K562 (cell line): ENCODE data around the gene TRIM47. TPM values are rescaled to one million over a fixed set of nuclear protein-coding genes. Genes with fewer than 3 reads are reported as not detected.
A peak's percentile ranks its signal among the peaks of the same experiment; 100 is the strongest.

ENCODE experiments used
- ASH1L ChIP-seq: fragments of 450-650 bp; IDR thresholded peaks from 2 replicates; pipeline ENCODE4 v1.6.1; 2018; ENCODE audit warnings: borderline replicate concordance, mild to moderate bottlenecking, low read depth; ENCODE audit not compliant: partially characterized antibody
- ATF1 ChIP-seq, 2 experiments: fragments of 450-650 bp in 1 of 2; IDR thresholded peaks; 2 replicates each; pipeline ENCODE4 v1.6.1; 2016; ENCODE audit warnings: missing compliant biosample characterization in 1 of 2, missing genetic modification characterization in 1 of 2
- BDP1 ChIP-seq: IDR thresholded peaks from 3 replicates; pipeline ENCODE4 v1.6.1; 2011; ENCODE audit not compliant: insufficient read length, insufficient read depth
- CC2D1A ChIP-seq: fragments of 450-650 bp; IDR thresholded peaks from 2 replicates; pipeline ENCODE4 v1.6.1; 2017; ENCODE audit warnings: mild to moderate bottlenecking
- CHD1 ChIP-seq: fragments of 200-600 bp; sonication (generic); IDR thresholded peaks from one replicate; pipeline ENCODE4 v1.6.1; 2012; ENCODE audit warnings: mild to moderate bottlenecking, moderate library complexity, low read length, inconsistent platforms
- CREM ChIP-seq: IDR thresholded peaks from 2 replicates; pipeline ENCODE4 v1.6.1; 2014; ENCODE audit warnings: antibody characterized with exemption, low read depth
- E2F4 ChIP-seq: sonication (generic); formaldehyde crosslinking; IDR thresholded peaks from 2 replicates; pipeline ENCODE4 v1.8.0; 2022; ENCODE audit warnings: mild to moderate bottlenecking, low read depth, missing genetic modification reagents
- ELF2 ChIP-seq: fragments of 250-450 bp; sonication (Bioruptor Pico); IDR thresholded peaks from 2 replicates; pipeline ENCODE4 v1.5.0; 2021; ENCODE audit warnings: mild to moderate bottlenecking
- EP400 ChIP-seq: fragments of 450-650 bp; IDR thresholded peaks from 2 replicates; pipeline ENCODE4 v1.6.1; 2017; ENCODE audit warnings: antibody characterized with exemption, mild to moderate bottlenecking, moderate library complexity
- ESRRB ChIP-seq: fragments of 250-450 bp; sonication (Bioruptor Pico); IDR thresholded peaks from 2 replicates; pipeline ENCODE4 v1.5.0; 2020; ENCODE audit warnings: mild to moderate bottlenecking, moderate library complexity, borderline replicate concordance
- HCFC1 ChIP-seq: IDR thresholded peaks from 2 replicates; pipeline ENCODE4 v1.6.1; 2012; ENCODE audit warnings: low read depth, low read length, improper control_type of control experiment
- HDAC8 ChIP-seq: fragments of 450-650 bp; IDR thresholded peaks from 2 replicates; pipeline ENCODE4 v1.6.1; 2016; ENCODE audit warnings: mild to moderate bottlenecking, missing genetic modification characterization, moderate library complexity, missing compliant biosample characterization
- IRF2 ChIP-seq: sonication (generic); formaldehyde crosslinking; IDR thresholded peaks from 2 replicates; pipeline ENCODE4 v1.8.1; 2022; ENCODE audit warnings: mild to moderate bottlenecking, missing genetic modification reagents
- KLF13 ChIP-seq: fragments of 450-650 bp; IDR thresholded peaks from 2 replicates; pipeline ENCODE4 v1.6.1; 2016; ENCODE audit warnings: missing genetic modification characterization, low read depth, mild to moderate bottlenecking, missing compliant biosample characterization, moderate library complexity, borderline replicate concordance
- PHF21A ChIP-seq: fragments of 450-650 bp; IDR thresholded peaks from 2 replicates; pipeline ENCODE4 v1.6.1; 2017; ENCODE audit warnings: low read depth, borderline replicate concordance
- SIN3A ChIP-seq, 2 experiments: fragments of 150-350 bp in 1 of 2; IDR thresholded peaks; 2 replicates each; pipeline ENCODE4 v1.6.1; 2011 to 2016; ENCODE audit warnings: borderline replicate concordance in 2 of 2, low read depth in 2 of 2, low read length in 2 of 2, mild to moderate bottlenecking in 2 of 2, moderate library complexity in 2 of 2; ENCODE audit not compliant: control insufficient read depth in 1 of 2
- STAT6 ChIP-seq: sonication (generic); formaldehyde crosslinking; IDR thresholded peaks from 2 replicates; pipeline ENCODE4 v1.8.1; 2023; ENCODE audit warnings: mild to moderate bottlenecking, missing genetic modification reagents
- SUPT5H ChIP-seq: fragments of 450-650 bp; IDR thresholded peaks from 2 replicates; pipeline ENCODE4 v1.6.1; 2016
- TAL1 ChIP-seq: fragments of 450-650 bp; IDR thresholded peaks from 2 replicates; pipeline ENCODE4 v1.6.1; 2016; ENCODE audit warnings: mild to moderate bottlenecking
- TCF3 ChIP-seq: sonication (generic); formaldehyde crosslinking; IDR thresholded peaks from 2 replicates; pipeline ENCODE4 v1.4.0; 2020; ENCODE audit warnings: mild to moderate bottlenecking, missing genetic modification reagents
- U2AF1 ChIP-seq: fragments of 200-400 bp; formaldehyde crosslinking; optimal IDR thresholded peaks from 2 replicates; pipeline ENCODE3; 2017; ENCODE audit warnings: mild to moderate bottlenecking, low read depth, low read length, moderate library complexity
- ZEB2 ChIP-seq: fragments of 450-650 bp; IDR thresholded peaks from 2 replicates; pipeline ENCODE4 v1.6.1; 2016
- ZNF263 ChIP-seq: sonication (generic); formaldehyde crosslinking; IDR thresholded peaks from 2 replicates; pipeline ENCODE4 v1.8.0; 2022; ENCODE audit warnings: mild to moderate bottlenecking, missing genetic modification reagents, borderline replicate concordance
- ZNF408 ChIP-seq: fragments of 250-450 bp; sonication (Bioruptor Pico); IDR thresholded peaks from 2 replicates; pipeline ENCODE4 v1.4.0; 2020; ENCODE audit warnings: low read depth, mild to moderate bottlenecking, moderate library complexity
- polyA plus RNA-seq, 8 experiments: library from polyadenylated mRNA; depleted of rRNA in 4 of 8; stranded (reverse) in 5 of 8; unstranded in 3 of 8; fragments of >200 nt; fragmentation: Nextera tagmentation in 2 of 8; fragmentation: Illumina TruSeq in 1 of 8; extraction: Ambion mirVana in 2 of 8; extraction: Trizol in 1 of 8; gene quantifications; 2 replicates each; pipeline versions ENCODE4 v1.2.1 to v1.2.3, GENCODE V29; 2011 to 2014; ENCODE audit warnings: inconsistent platforms in 1 of 8, missing spikeins in 1 of 8
- total RNA-seq, 7 experiments: library from RNA; depleted of rRNA in 6 of 7; stranded (reverse); fragments of >200 nt in 6 of 7; fragmentation: Illumina TruSeq in 2 of 7; extraction: Trizol in 2 of 7; gene quantifications; 2 replicates each; pipeline versions ENCODE4 v1.2.1 to v1.2.3, GENCODE V29; 2011 to 2021; ENCODE audit warnings: low replicate concordance in 1 of 7
- TF ChIP-seq, protein P1 (sequence below): IDR thresholded peaks from 2 replicates; pipeline ENCODE4 v1.6.1; 2011; ENCODE audit not compliant: insufficient read length; ENCODE audit errors: extremely low read depth

TRIM47 gene
- total and polyA plus RNA-seq, 9 of the 15 experiments (the other 6 are each of a cell fraction or from before 2014, with no cell fraction given), result 0.56 to 6.1 (median 3.2) TPM

- peak; percentile 27 for TF ChIP-seq CHD1
- TF ChIP-seq, protein P1, sequence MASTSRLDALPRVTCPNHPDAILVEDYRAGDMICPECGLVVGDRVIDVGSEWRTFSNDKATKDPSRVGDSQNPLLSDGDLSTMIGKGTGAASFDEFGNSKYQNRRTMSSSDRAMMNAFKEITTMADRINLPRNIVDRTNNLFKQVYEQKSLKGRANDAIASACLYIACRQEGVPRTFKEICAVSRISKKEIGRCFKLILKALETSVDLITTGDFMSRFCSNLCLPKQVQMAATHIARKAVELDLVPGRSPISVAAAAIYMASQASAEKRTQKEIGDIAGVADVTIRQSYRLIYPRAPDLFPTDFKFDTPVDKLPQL, result no peak
- no peak for TF ChIP-seq ESRRB
- no peak for TF ChIP-seq CC2D1A
- TF ChIP-seq ASH1L, result no peak
- TF ChIP-seq KLF13 (tag), result no peak
- no peak for TF ChIP-seq ZEB2
- no peak; the same call in 1 of the 2 replicates for TF ChIP-seq TCF3 (CRISPR knock-in tag)
- TF ChIP-seq CREM, result peak; percentile 83
- no peak for TF ChIP-seq ELF2 (CRISPR knock-in tag)
- peak; percentile 44; the same call in 1 of the 2 replicates for TF ChIP-seq HDAC8 (tag)
- no peak for TF ChIP-seq IRF2 (CRISPR knock-in tag)
- no peak for TF ChIP-seq PHF21A
- TF ChIP-seq EP400, result peak; percentile 80; the same call in 1 of the 2 replicates
- peak; percentile 50 for TF ChIP-seq U2AF1
- TF ChIP-seq HCFC1, result 0 out of 2 replicates have a peak, but pooled peaks have one; percentile 9
- peak in 1 of 2 experiments; percentile 42; a peak in 1 of 4 replicates for TF ChIP-seq SIN3A (IDR thresholded peaks at IDR 0.05; ENCODE audit: borderline replicate concordance in 2 of 2, control insufficient read depth in 1 of 2, low read depth in 2 of 2, low read length in 2 of 2)
- no peak for TF ChIP-seq ZNF408 (CRISPR knock-in tag)
- TF ChIP-seq ATF1 (CRISPR knock-in tag; IDR thresholded peaks at IDR 0.05), result peak; percentile 49; the same call in 1 of the 2 replicates
- peak; percentile 83 for TF ChIP-seq ATF1 (tag; IDR thresholded peaks at IDR 0.05)
- no peak for TF ChIP-seq E2F4
- peak; percentile 59; the same call in 1 of the 2 replicates for TF ChIP-seq ZNF263
- no peak for TF ChIP-seq TAL1
- TF ChIP-seq STAT6, result 0 out of 2 replicates have a peak, but pooled peaks have one; percentile 78
- TF ChIP-seq BDP1, result no peak
- peak; percentile 80 for TF ChIP-seq SUPT5H
These were observed 18.2 kb upstream of the TRIM47 start, which contains the start of gene TRIM65 (continued) for GRCh38 chr17:75896415-75897159.
